WTC11 (cell line): ENCODE data around the gene MOB4. TPM values are rescaled to one million over a fixed set of nuclear protein-coding genes. Genes with fewer than 3 reads are reported as not detected.

Experiments used
- ATAC-seq: fragments of 200-7000 bp; cut with Tn5 transposase; 2 replicates; pipeline ENCODE4 v1.10.0; 2021; ENCODE audit warnings: mild to moderate bottlenecking, moderate library complexity
- CTCF ChIA-PET: fragments of 300-600 bp; sonication (Branson Sonifier 250); formaldehyde crosslinking; loops from one replicate; lab custom pipeline; 2021; ENCODE audit warnings: antibody characterized with exemption; lab: Charles Lee
- POLR2A ChIA-PET: fragments of 350-600 bp; sonication (Branson Sonifier 250); formaldehyde crosslinking; loops from one replicate; lab custom pipeline; 2021; ENCODE audit warnings: antibody characterized with exemption; lab: Charles Lee
- DNase-seq: peaks from one replicate; pipeline ENCODE4 v3.0.0; 2021; ENCODE audit warnings: low spot score
- H3K27ac Mint-ChIP-seq: 2 replicates; pipeline ENCODE4 v1.8.0; 2021; ENCODE audit warnings: mixed read lengths
- H3K27me3 Mint-ChIP-seq: 2 replicates; pipeline ENCODE4 v1.8.0; 2021; ENCODE audit warnings: low read depth, mild to moderate bottlenecking, moderate library complexity, mixed read lengths
- H3K36me3 Mint-ChIP-seq: 2 replicates; pipeline ENCODE4 v1.8.0; 2021; ENCODE audit warnings: mixed read lengths
- H3K4me1 Mint-ChIP-seq: 2 replicates; pipeline ENCODE4 v1.8.0; 2022; ENCODE audit warnings: mixed read lengths
- H3K4me3 Mint-ChIP-seq: 2 replicates; pipeline ENCODE4 v1.8.0; 2021; ENCODE audit warnings: mild to moderate bottlenecking, moderate library complexity, mixed read lengths
- H3K9me3 Mint-ChIP-seq: 2 replicates; pipeline ENCODE4 v1.8.0; 2021; ENCODE audit warnings: mixed read lengths
- CBFB ChIP-seq: sonication (generic); formaldehyde crosslinking; IDR thresholded peaks from 2 replicates; pipeline ENCODE4 v1.8.1; 2022; ENCODE audit warnings: mild to moderate bottlenecking, low read depth, missing genetic modification reagents
- FOXK1 ChIP-seq: sonication (generic); formaldehyde crosslinking; IDR thresholded peaks from 2 replicates; pipeline ENCODE4 v1.8.0; 2022; ENCODE audit warnings: mild to moderate bottlenecking, moderate library complexity, missing genetic modification reagents
- GRHL2 ChIP-seq: fragments of 250-450 bp; sonication (Bioruptor Pico); IDR thresholded peaks from 2 replicates; pipeline ENCODE4 v1.8.0; 2022; ENCODE audit warnings: mild to moderate bottlenecking, moderate library complexity; ENCODE audit not compliant: insufficient replicate concordance, severe bottlenecking
- JAZF1 ChIP-seq: fragments of 250-450 bp; sonication (Bioruptor Pico); IDR thresholded peaks from 2 replicates; pipeline ENCODE4 v1.9.0; 2021; ENCODE audit warnings: moderate library complexity, mild to moderate bottlenecking, inconsistent platforms
- NFYB ChIP-seq: sonication (generic); formaldehyde crosslinking; conservative IDR thresholded peaks from 2 replicates; pipeline ENCODE4 v1.8.0; 2022; ENCODE audit warnings: low read depth, missing genetic modification reagents
- RORB ChIP-seq: fragments of 250-450 bp; sonication (Bioruptor Pico); IDR thresholded peaks from 2 replicates; pipeline ENCODE4 v1.9.0; 2021; ENCODE audit warnings: mild to moderate bottlenecking
- TEAD1 ChIP-seq: sonication (generic); formaldehyde crosslinking; IDR thresholded peaks from 2 replicates; pipeline ENCODE4 v1.8.0; 2022; ENCODE audit warnings: mild to moderate bottlenecking, missing genetic modification reagents
- ZNF317 ChIP-seq: sonication (generic); formaldehyde crosslinking; IDR thresholded peaks from 2 replicates; pipeline ENCODE4 v1.8.1; 2023; ENCODE audit warnings: low read depth, mild to moderate bottlenecking, moderate library complexity, missing genetic modification reagents, borderline replicate concordance
- total RNA-seq: library from RNA; stranded (reverse); gene quantifications from 3 replicates; pipeline ENCODE4 v1.2.3, GENCODE V29; 2021
- TF ChIP-seq, protein P1 (sequence below): fragments of 250-450 bp; sonication (Bioruptor Pico); IDR thresholded peaks from 2 replicates; pipeline ENCODE4 v1.9.0; 2021; ENCODE audit warnings: mild to moderate bottlenecking
- TF ChIP-seq, protein P2 (sequence below): sonication (generic); formaldehyde crosslinking; IDR thresholded peaks from 2 replicates; pipeline ENCODE4 v1.8.1; 2023; ENCODE audit warnings: mild to moderate bottlenecking, moderate library complexity, missing genetic modification reagents
- TF ChIP-seq, protein P3 (sequence below): sonication (generic); formaldehyde crosslinking; IDR thresholded peaks from 2 replicates; pipeline ENCODE4 v1.8.1; 2022; ENCODE audit warnings: mild to moderate bottlenecking, missing genetic modification reagents, moderate library complexity, borderline replicate concordance
- TF ChIP-seq, protein P4 (sequence below): sonication (generic); formaldehyde crosslinking; IDR thresholded peaks from 2 replicates; pipeline ENCODE4 v1.8.1; 2022; ENCODE audit warnings: low read depth, missing genetic modification reagents, borderline replicate concordance

The MOB4 gene
- total RNA-seq, 1 experiment from 2014 or later, result 47.8 TPM

- Mint-ChIP-seq H3K4me1 (peaks cover 7% of the 10 kb centered on the region), H3K27me3 (peaks cover 7% of the 10 kb centered on the region), H3K36me3 (peaks cover 43% of the 10 kb centered on the region), H3K27ac (no peak overlapping the region), H3K4me3 (no peak overlapping the region), H3K9me3 (peaks cover 36% of the 10 kb centered on the region)
- ChIA-PET POLR2A (no interaction called here), CTCF (no interaction called here)
- TF ChIP-seq CBFB (CRISPR knock-in tag), result no peak
- no peak for TF ChIP-seq FOXK1 (CRISPR knock-in tag)
- TF ChIP-seq ZNF317 (CRISPR knock-in tag), result no peak
- no peak for TF ChIP-seq RORB (CRISPR knock-in tag)
- TF ChIP-seq, protein P1, sequence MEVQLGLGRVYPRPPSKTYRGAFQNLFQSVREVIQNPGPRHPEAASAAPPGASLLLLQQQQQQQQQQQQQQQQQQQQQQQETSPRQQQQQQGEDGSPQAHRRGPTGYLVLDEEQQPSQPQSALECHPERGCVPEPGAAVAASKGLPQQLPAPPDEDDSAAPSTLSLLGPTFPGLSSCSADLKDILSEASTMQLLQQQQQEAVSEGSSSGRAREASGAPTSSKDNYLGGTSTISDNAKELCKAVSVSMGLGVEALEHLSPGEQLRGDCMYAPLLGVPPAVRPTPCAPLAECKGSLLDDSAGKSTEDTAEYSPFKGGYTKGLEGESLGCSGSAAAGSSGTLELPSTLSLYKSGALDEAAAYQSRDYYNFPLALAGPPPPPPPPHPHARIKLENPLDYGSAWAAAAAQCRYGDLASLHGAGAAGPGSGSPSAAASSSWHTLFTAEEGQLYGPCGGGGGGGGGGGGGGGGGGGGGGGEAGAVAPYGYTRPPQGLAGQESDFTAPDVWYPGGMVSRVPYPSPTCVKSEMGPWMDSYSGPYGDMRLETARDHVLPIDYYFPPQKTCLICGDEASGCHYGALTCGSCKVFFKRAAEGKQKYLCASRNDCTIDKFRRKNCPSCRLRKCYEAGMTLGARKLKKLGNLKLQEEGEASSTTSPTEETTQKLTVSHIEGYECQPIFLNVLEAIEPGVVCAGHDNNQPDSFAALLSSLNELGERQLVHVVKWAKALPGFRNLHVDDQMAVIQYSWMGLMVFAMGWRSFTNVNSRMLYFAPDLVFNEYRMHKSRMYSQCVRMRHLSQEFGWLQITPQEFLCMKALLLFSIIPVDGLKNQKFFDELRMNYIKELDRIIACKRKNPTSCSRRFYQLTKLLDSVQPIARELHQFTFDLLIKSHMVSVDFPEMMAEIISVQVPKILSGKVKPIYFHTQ (CRISPR knock-in tag), result 0 out of 2 replicates have a peak, but pooled peaks have one; percentile 30
- TF ChIP-seq GRHL2 (CRISPR knock-in tag), result no peak
- TF ChIP-seq NFYB (CRISPR knock-in tag), result no peak
- TF ChIP-seq, protein P2, sequence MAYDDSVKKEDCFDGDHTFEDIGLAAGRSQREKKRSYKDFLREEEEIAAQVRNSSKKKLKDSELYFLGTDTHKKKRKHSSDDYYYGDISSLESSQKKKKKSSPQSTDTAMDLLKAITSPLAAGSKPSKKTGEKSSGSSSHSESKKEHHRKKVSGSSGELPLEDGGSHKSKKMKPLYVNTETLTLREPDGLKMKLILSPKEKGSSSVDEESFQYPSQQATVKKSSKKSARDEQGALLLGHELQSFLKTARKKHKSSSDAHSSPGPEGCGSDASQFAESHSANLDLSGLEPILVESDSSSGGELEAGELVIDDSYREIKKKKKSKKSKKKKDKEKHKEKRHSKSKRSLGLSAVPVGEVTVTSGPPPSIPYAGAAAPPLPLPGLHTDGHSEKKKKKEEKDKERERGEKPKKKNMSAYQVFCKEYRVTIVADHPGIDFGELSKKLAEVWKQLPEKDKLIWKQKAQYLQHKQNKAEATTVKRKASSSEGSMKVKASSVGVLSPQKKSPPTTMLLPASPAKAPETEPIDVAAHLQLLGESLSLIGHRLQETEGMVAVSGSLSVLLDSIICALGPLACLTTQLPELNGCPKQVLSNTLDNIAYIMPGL, result no peak
- DNase-seq (no peak), ATAC-seq (no peak)
Measured at GRCh38 chr2:197573608-197574007, 57.7 kb downstream of the MOB4 start.

- H3K4me3 Mint-ChIP-seq, result no peak overlapping the region
- peaks cover 36% of the 10 kb centered on the region for H3K9me3 Mint-ChIP-seq
- CTCF ChIA-PET, result no interaction called here
- H3K4me1 Mint-ChIP-seq, result peaks cover 7% of the 10 kb centered on the region
- peak overlapping the region; percentile 85 for H3K27ac Mint-ChIP-seq
- H3K27me3 Mint-ChIP-seq, result peaks cover 7% of the 10 kb centered on the region
- H3K36me3 Mint-ChIP-seq, result peaks cover 40% of the 10 kb centered on the region
- POLR2A ChIA-PET, result interaction anchor here (1.1 to 1.3 kb wide), 2 partner anchors 60 to 76 kb away, joined by 4 read pairs; partner anchors contain the start of genes HSPE1 and MOB4
- no peak for DNase-seq
- TF ChIP-seq, protein P3, sequence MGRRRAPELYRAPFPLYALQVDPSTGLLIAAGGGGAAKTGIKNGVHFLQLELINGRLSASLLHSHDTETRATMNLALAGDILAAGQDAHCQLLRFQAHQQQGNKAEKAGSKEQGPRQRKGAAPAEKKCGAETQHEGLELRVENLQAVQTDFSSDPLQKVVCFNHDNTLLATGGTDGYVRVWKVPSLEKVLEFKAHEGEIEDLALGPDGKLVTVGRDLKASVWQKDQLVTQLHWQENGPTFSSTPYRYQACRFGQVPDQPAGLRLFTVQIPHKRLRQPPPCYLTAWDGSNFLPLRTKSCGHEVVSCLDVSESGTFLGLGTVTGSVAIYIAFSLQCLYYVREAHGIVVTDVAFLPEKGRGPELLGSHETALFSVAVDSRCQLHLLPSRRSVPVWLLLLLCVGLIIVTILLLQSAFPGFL (CRISPR knock-in tag), result no peak
- ATAC-seq, result no peak
Measured at GRCh38 chr2:197575987-197576386, 60.1 kb downstream of the MOB4 start.

DNA sequence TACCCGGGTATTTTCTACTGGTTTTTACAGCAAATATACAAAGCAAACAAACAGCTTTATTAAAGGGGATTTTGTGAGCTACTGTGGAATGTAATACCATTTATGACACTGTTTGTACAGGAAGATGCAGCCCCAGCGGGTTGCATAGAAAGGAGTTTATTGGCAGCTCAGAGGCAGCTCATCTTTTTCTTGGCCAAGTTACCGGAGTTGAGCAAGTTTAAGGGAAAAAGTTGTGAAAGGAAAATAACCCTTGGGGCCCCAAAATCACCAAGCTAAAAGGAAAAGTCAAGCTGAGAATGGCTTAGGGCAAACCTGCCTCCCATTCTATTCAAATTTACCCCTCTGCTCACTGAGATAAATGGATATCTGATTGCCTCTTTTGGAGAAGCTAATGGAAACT lies 60.8 kb downstream of the MOB4 start:
- TF ChIP-seq JAZF1 (CRISPR knock-in tag) (no peak), TEAD1 (CRISPR knock-in tag) (no peak)
- TF ChIP-seq, protein P4, sequence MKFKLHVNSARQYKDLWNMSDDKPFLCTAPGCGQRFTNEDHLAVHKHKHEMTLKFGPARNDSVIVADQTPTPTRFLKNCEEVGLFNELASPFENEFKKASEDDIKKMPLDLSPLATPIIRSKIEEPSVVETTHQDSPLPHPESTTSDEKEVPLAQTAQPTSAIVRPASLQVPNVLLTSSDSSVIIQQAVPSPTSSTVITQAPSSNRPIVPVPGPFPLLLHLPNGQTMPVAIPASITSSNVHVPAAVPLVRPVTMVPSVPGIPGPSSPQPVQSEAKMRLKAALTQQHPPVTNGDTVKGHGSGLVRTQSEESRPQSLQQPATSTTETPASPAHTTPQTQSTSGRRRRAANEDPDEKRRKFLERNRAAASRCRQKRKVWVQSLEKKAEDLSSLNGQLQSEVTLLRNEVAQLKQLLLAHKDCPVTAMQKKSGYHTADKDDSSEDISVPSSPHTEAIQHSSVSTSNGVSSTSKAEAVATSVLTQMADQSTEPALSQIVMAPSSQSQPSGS (CRISPR knock-in tag), result no peak
- ChIA-PET CTCF (no interaction called here), POLR2A (interaction anchor here (0.7 to 1.3 kb wide), 3 partner anchors 20 to 77 kb away, joined by 3 to 4 read pairs (median 4); partner anchors contain the start of genes HSPE1 and MOB4)
- DNase-seq (no peak), ATAC-seq (no peak)
- Mint-ChIP-seq H3K36me3 (peaks cover 38% of the 10 kb centered on the region), H3K9me3 (peaks cover 36% of the 10 kb centered on the region), H3K27me3 (peaks cover 7% of the 10 kb centered on the region), H3K4me3 (no peak overlapping the region; the same call in 1 of the 2 replicates), H3K4me1 (peaks cover 7% of the 10 kb centered on the region), H3K27ac (no peak overlapping the region)
